Activated effector memory CD4-positive, alpha-beta T cell treated with Interleukin-2 at 50 U/mL for 16 hours (primary cell): ENCODE results near the gene IQUB.
A peak's percentile ranks its signal among the peaks of the same experiment; 100 is the strongest.
"Not testable (repeated sequence)": the region's sequence is repeated elsewhere in the genome, so short reads cannot be mapped to it uniquely, and the experiment has no call there.

Source experiments
- DNase-seq: peaks from one replicate; pipeline ENCODE4 v3.0.0-alpha.2; 2020

IQUB gene

GRCh38 chr7:123534383-123535260 is at the start of gene IQUB:
Gene IQUB, minus strand, starts transcription at chr7:123534595. Its CDS starts 22,255 bp downstream, at chr7:123512340.
- peak; percentile 90 for DNase-seq

GRCh38 chr7:123583821-123584220 is 49.4 kb upstream of the IQUB start:
- no peak for DNase-seq

GRCh38 chr7:123581162-123581459 is 46.7 kb upstream of the IQUB start:
- DNase-seq = no peak

- no peak for DNase-seq
Measured at GRCh38 chr7:123580406-123581161, 46.2 kb upstream of the IQUB start.

GRCh38 chr7:123579416-123579815 is 45.0 kb upstream of the IQUB start:
- no peak for DNase-seq

GRCh38 chr7:123573896-123574467 is 39.6 kb upstream of the IQUB start:
- DNase-seq = no peak

GRCh38 chr7:123573341-123573740 is 38.9 kb upstream of the IQUB start:
- no peak for DNase-seq

GRCh38 chr7:123571684-123572083 is 37.3 kb upstream of the IQUB start:
- DNase-seq = no peak

- DNase-seq = no peak
Measured at GRCh38 chr7:123571187-123571586, 36.8 kb upstream of the IQUB start.

- no peak for DNase-seq
Measured at GRCh38 chr7:123570390-123571182, 36.2 kb upstream of the IQUB start.

- no peak for DNase-seq
Measured at GRCh38 chr7:123569352-123570010, 35.1 kb upstream of the IQUB start.

GRCh38 chr7:123562121-123562520 is 27.7 kb upstream of the IQUB start:
- no peak for DNase-seq

GRCh38 chr7:123558289-123558874 is 24.0 kb upstream of the IQUB start:
- no peak for DNase-seq

GRCh38 chr7:123557398-123558288 is 23.2 kb upstream of the IQUB start, which contains the start of gene NDUFA5:
Gene NDUFA5, minus strand, starts transcription at chr7:123557818. Its CDS starts 23 bp downstream, at chr7:123557795.
- DNase-seq = peak; percentile 93

- DNase-seq = no peak
Measured at GRCh38 chr7:123557016-123557397, 22.6 kb upstream of the IQUB start.

- DNase-seq = no peak
Measured at GRCh38 chr7:123555484-123555883, 21.1 kb upstream of the IQUB start.

GRCh38 chr7:123553159-123553558 is 18.8 kb upstream of the IQUB start:
- DNase-seq = no peak

- no peak for DNase-seq
Measured at GRCh38 chr7:123552641-123553040, 18.2 kb upstream of the IQUB start.

- not testable (repeated sequence) for DNase-seq
Measured at GRCh38 chr7:123552134-123552533, 17.7 kb upstream of the IQUB start.

GRCh38 chr7:123548406-123548805 is 14.0 kb upstream of the IQUB start:
- DNase-seq = no peak

- DNase-seq = no peak
Measured at GRCh38 chr7:123539871-123540270, 5.5 kb upstream of the IQUB start.
